HS-27A (cell line): ENCODE data around the gene MMP12.
"Not testable (repeated sequence)": the region's sequence is repeated elsewhere in the genome, so short reads cannot be mapped to it uniquely, and the experiment has no call there.

Source experiments
- DNase-seq: peaks from one replicate; pipeline ENCODE4 v3.0.0-alpha.2; 2012; ENCODE audit warnings: low read depth, missing footprints

Gene MMP12

DNA sequence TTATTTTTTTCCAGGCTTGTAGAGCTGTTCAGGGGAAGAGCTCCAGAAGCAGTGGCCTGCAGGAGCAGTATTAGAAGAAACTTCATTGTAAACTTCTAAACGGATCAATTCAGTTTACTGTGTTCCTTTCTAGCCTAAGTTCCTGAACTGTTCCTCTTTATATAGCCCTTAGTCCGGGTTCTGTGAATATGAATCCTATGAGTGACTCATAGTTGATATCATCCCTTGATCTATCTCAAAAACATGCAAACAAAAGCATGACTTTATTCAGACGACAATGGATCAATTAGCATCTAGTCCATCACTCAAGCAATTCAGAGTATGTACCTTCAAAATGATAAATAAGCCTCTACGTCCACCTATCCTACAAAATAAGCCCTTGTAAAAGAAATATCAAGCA is at the start of gene MMP12:
MMP12 (minus strand) TSS at position 131 of the 400 bp plus-strand sequence; CDS start at position 86, 45 bp downstream.
- DNase-seq, result no peak

- no peak for DNase-seq
These were observed 46.9 kb upstream of the MMP12 start for GRCh38 chr11:102921587-102922220.

GRCh38 chr11:102920118-102920684 is 45.4 kb upstream of the MMP12 start:
- DNase-seq, result no peak

GRCh38 chr11:102915044-102915375 is 40.2 kb upstream of the MMP12 start:
- no peak for DNase-seq

- no peak for DNase-seq
These were observed 39.7 kb upstream of the MMP12 start for GRCh38 chr11:102914238-102915043.

- no peak for DNase-seq
These were observed 37.7 kb upstream of the MMP12 start for GRCh38 chr11:102912482-102912830.

GRCh38 chr11:102911758-102912481 is 37.1 kb upstream of the MMP12 start:
- DNase-seq, result no peak

- not testable (repeated sequence) for DNase-seq
These were observed 31.1 kb upstream of the MMP12 start for GRCh38 chr11:102905848-102906247.

DNA sequence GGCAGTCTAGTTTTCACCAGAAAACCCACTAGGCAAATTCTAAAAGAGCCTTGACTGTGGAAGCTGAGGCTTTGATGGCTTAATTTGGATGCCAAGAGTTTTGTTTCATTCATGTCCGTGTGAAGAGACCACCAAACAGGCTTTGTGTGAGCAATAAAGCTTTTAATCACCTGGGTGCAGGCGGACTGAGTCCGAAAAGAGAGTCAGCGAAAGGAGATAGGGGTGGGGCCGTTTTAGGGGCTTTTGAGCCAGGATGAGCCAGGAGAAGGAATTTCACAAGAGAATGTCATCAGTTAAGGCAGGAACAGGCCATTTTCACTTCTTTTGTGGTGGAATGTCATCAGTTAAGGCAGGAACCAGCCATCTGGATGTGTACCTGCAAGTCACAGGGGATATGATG is 29.1 kb upstream of the MMP12 start:
- not testable (repeated sequence) for DNase-seq

DNA sequence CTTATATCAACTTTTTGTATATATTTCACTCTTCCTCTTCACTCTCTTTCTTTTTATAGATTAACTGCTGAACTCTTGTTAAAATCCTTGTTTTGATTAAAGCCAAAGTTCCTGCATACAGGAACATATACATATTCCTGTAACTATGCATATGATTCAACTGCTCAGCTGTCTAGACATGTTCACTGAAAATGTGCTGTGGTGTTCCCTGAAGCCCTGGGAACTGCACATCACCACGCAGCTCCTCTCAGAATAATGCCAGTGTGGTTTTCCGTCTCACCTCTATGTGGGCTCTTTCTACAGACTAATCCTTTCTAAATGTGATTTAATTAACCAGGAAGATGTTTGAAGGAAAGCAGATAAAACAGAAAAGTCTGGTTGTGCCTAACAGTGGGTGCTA is 25.6 kb upstream of the MMP12 start:
- DNase-seq, result no peak

DNA sequence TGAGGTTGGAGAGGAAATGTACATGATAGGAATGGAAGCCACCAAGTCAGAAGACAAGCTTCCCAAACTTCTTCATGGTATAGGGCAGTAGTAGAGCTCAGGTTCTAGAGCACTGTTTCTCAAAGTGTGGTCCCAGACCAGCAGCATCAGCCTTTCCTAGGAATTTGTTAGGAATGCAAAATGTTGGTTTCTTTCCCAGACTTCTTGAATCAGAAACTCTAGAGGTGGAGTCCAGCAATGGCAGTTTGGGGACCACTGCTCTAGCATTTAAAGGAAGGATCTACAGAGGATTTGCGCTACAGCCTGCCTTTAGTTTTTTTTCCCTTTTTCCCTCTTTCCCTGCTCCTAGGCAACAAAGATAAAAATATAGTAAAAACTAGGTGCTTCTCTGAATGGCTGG is 17.0 kb upstream of the MMP12 start:
- no peak for DNase-seq

DNA sequence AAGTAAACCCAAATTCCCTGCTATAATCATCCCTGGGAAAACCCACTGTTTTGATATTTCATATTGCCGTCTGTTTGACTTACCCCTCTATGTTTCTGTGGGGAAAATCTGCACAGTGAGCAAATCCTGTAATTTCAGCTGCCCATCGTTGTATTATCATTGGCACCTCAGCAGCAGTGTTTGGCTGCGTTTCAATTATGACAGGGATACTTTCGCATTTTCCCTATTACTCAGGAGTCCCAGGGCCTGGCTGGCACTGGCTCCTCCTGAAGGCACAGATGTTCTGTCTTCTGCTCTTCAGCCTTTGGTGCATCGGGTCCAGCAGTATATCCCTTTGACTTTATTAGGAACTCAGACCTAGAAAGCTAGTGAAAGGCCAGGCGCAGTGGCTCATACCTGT is 12.2 kb upstream of the MMP12 start:
- DNase-seq, result peak; percentile 20

GRCh38 chr11:102883141-102883540 is 8.4 kb upstream of the MMP12 start:
- no peak for DNase-seq

DNA sequence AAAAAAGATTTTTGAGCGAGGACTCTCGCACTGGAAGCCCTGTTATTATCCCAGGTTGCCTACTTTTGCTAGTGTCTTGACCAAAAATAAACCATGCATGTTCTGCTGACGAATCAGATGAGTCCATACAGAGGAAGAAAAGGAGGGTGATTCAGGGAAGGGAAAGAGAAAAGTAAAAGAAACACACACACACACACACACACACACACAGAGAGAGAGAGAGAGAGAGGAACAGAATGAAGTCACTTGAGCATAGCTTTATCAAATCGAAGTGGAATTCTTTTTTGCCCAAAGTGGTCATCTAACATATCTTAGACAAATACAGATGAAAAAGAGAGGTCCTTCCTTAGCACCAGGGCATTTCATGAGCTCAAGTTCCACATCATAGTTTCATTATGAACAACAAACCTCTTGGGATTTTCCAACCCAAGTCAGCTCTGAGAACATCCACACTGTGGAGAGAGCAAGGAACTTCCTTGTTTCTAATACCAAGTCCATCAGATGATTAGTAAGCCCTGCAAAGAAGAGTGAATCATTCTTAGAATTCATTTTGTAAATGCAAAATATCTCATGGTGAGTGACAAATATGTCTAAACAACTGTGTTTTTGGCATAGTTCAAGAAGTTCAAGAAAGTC is 7.7 kb upstream of the MMP12 start:
- no peak for DNase-seq

GRCh38 chr11:102879801-102880200 is 5.0 kb upstream of the MMP12 start:
- no peak for DNase-seq

GRCh38 chr11:102878595-102878994 is 3.8 kb upstream of the MMP12 start:
- no peak for DNase-seq

- not testable (repeated sequence) for DNase-seq
These were observed 5.3 kb downstream of the MMP12 start for GRCh38 chr11:102869354-102869964.

DNA sequence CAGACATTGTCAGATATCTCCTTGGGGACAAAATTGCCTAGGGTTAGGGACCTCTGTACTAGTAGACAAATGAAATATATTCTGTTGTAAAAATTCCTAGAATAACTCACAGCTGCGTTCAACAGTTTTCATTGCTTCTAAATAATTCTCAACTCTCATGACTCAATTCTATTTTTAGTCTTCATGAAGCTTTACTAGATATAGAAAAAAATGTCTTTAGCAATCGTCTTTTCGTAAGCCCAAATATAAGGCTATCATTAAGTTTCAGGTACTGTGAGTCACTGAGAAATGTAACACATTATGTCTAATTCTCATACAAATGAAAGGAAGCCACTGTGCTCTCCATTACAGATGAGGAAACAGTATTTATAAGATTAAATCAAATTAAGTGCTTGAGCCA is 6.4 kb downstream of the MMP12 start:
- DNase-seq, result no peak

- no peak for DNase-seq
These were observed 10.1 kb downstream of the MMP12 start for GRCh38 chr11:102864724-102865123.

DNA sequence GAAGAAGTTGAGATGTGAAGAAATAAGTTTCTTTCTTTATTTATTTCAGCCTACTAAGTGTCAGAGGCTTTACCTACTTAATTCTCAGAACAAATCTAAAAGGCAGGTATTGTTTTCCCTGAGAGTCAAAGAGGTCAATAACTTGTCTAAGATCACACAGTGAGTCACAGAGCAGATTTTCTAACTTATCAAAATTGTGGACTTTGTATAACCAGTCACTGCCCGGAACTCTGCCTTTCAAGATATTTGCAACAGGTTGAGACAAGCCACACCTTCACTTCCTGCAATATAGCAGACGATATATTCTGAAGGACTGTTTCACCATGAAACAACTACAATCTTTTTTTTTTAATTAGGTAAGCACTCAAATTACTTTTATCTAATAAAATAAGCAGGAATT is 20.8 kb downstream of the MMP12 start:
- DNase-seq, result no peak

DNA sequence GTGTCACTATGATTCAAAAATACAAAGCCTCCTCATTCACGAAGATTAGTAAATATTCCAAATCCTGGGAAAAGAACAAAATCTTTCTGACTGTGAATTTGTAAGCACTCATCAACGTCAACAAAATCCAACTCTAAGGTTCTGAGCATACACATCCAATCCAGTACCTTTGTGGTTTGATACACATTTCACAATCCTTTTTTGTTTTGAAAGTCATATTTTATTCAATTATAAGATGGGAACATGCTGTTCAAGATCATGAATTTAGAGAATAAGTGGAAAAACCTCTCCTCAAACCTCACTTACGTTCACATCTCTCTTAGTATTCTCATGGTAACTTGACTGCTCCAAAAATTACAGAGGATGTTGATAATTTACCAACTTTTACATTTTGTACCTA is 21.7 kb downstream of the MMP12 start:
- DNase-seq, result no peak
